DOHH2 (cell line): ENCODE data around the gene PALLD.

Experiments used
- EZH2phosphoT487 ChIP-seq: fragments of 200-600 bp; sonication (generic); IDR thresholded peaks from 2 replicates; pipeline ENCODE4 v1.6.1; 2017; ENCODE audit warnings: borderline replicate concordance, mild to moderate bottlenecking, antibody characterized with exemption, low read length, moderate library complexity, mixed read lengths
- TF ChIP-seq, protein P1 (sequence below): fragments of 200-600 bp; sonication (generic); IDR thresholded peaks from one replicate; pipeline ENCODE4 v1.5.1; 2014; ENCODE audit warnings: antibody characterized with exemption, mild to moderate bottlenecking, low read depth, low read length; ENCODE audit not compliant: poor library complexity, severe bottlenecking

DNA sequence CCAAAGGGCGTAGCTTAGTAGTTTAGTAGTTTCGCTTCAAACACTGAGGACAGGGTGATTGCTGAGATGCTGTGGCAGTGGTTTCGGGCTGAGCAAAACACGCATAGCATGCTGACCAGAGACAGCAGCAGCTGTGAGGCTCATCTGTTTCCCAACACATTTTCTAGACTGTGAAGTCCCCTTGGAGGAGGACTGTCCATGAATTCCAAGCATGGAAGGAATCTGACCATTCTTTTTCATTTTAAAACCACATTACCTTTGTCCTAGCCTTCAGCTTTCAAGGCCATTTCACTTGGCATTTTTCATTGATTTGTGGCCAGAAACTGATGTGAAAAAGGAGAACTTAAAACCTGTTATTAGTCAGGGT lies 240.9 kb downstream of the PALLD start:
- TF ChIP-seq, protein P1, sequence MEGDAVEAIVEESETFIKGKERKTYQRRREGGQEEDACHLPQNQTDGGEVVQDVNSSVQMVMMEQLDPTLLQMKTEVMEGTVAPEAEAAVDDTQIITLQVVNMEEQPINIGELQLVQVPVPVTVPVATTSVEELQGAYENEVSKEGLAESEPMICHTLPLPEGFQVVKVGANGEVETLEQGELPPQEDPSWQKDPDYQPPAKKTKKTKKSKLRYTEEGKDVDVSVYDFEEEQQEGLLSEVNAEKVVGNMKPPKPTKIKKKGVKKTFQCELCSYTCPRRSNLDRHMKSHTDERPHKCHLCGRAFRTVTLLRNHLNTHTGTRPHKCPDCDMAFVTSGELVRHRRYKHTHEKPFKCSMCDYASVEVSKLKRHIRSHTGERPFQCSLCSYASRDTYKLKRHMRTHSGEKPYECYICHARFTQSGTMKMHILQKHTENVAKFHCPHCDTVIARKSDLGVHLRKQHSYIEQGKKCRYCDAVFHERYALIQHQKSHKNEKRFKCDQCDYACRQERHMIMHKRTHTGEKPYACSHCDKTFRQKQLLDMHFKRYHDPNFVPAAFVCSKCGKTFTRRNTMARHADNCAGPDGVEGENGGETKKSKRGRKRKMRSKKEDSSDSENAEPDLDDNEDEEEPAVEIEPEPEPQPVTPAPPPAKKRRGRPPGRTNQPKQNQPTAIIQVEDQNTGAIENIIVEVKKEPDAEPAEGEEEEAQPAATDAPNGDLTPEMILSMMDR: no peak
- no peak for TF ChIP-seq EZH2phosphoT487
